Putamen (tissue), 1 donor: Measurements from ENCODE around the gene HSPG2.
A peak's percentile ranks its signal among the peaks of the same experiment; 100 is the strongest.

Source experiments
- DNase-seq: peaks from one replicate; pipeline ENCODE4 v3.0.0-alpha.2; 2016; ENCODE audit warnings: low spot score

The HSPG2 gene

DNA sequence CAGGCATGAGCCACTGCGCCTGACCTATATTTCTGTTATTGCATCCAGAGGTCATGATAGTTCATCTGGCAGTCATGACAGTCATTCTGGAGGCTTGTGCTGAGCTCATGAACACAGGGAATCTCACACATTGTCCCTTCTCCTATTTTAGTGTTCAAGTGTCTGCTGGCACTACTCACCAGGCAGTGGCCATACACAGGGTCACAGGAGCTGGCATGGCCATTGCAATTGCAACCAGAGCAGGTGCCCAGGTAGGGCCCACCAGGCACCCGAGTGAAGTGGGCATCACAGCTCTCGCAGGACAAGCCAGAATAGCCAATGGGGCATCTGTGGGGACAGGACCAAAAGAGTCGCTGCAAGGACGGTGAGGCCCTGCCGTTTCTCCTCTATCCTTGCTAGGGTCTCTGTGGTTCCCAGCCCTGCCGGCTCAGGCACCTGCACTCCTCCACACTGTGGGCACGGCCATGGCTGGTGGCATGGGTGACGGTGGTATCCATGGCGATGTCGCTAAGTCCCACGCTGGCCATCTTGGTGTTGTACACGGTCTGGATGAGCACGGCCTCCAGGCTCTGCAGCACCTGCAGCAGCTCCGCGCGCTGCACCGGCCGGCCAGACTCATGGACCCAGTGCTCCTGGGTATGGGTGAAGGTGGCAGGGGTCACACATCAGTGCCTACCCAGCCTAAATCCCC, 57.0 kb downstream of the HSPG2 start:
- DNase-seq = no peak

DNA sequence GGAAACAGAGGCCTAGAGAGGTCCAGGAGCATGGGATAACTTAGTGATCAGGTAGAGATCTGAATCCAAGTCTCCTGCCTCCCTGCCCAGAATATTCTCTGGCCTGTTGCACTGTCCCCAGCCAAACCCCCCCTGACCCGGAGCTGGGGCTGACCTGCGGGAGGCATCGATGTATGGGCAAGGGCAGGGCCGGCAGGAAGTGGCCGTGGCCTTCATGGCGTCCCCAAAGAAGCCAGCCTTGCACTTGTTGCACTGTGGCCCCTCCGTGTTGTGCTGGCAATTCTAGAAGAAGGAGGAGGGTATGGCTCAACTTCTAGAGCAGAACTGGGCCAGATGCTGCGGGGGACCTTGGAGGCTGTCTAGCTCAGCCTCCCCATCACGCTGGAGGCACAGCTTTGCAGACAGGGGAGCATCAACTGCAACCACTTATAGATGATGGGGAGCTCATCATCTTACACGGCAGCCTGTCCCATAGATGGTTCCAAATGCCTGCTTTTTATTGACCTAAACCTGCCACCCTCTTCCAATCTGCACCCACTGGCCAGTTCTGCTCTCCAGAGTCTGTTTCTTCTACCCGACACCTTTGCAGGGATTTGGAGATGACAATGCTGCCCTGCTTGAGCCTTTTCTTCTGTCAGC, 58.2 kb downstream of the HSPG2 start:
- no peak for DNase-seq

DNA sequence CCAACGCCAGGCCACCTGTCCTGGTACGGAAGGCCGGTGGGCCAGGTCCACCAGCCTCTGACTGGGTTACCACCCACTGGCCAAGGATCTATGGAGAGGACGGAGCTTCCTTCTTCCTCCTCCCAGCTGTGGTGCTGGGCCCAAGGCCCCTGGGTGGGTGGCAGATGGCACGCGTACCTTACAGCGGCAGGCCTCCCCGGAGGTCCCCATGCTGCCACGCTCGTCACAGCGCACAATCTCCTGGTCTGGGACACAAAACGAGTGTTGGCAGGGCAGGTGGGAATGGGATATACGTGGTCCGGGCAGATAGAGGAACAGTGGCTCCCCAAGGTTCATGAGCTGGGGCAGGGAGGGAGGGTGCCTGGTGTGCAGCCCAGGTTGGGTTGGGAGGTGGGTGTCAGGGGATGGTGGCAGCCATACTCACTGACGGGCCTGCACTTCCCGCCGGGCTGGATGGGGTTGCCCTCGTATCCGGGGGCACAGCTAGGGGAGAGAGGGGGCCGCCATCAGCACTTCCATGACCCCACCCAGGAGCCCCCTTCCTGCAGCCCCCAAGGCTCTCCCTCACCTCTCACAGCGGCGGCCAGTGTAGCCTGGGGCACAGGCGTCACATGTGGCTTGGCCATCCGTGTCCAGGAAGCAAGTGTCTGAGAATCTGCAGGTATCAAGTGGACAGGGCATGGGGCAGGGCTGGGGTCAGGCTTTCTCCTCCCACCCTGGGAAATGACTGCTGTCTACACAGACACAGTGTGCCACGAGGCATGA, 58.9 kb downstream of the HSPG2 start:
- no peak for DNase-seq

DNA sequence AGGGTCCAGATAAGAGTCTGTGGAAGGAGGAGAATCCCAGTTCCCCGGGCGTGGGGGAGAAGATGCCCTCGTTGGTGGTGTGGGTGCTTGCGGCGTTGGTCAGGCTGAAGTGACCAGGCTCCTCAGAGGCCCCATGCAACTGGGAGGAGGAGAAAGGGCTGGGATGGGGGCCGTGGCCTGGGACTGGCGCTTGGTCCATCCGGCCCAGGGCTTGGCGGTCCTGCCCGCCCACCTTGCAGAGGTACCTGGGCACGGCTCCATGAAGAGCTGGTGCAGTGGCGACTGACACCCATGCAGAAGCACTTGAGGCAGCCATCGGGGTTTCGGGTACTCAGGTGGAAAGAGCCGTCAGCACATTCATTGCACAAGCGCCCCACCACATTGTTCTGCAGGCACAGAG, 60.8 kb downstream of the HSPG2 start:
- DNase-seq = no peak

DNA sequence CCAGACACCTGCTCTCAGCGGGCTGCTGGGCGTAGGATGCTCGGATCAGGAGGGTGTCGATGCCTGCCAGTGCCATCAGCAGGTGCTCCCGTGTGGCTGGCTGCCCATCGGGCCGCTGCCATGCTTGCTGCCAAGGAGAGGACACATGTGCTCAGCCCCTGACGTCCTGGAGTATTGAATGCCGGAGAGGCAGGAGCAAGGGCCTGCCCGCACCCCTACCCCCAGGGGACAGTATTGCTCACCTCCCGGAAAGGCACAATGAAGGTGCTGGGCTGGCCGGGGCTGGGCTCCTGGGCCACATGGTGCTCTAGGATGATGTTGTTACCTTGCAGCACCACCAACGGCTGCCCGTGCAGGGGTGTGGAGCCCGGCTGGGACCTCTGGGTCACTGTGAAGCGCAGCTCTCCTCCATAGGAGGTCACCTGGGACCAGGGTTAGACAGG, 61.5 kb downstream of the HSPG2 start:
- DNase-seq = no peak

DNA sequence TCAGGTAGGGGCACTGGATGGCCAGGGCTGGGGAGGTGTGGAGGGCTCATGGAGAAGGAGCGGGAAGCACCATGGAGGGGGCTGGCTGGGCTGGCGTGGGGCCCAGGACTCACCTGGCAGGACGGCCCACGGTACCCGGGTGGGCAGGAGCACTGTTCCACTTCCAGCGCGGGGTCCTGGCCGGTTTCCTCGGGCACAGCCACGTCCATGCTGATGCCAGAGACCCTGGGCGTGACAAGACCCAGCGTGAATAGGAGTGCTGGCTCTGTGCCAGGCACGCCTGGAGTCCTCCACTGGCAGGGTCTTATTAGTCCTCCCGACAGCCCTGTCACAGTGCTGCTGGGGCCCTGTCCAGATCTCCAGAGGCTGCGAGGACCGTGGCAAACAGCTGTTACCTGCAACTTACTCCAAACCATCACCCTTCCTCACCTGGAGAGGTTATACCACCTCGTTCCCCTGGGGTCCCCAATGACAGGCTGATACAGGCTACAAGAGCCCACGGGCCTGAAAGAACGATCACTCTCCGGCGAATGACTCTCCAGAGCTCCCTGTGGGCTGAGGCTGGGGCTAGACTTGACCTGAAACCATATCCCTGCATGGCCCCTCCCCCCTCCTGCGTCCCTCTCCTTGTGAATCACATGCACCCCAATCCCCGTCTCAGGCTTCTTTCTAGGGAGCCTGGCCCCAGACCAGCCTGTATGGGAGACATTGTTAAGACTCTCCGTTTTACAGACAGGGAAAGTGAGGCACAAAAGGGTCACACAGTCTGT, 62.1 kb downstream of the HSPG2 start:
- no peak for DNase-seq

DNA sequence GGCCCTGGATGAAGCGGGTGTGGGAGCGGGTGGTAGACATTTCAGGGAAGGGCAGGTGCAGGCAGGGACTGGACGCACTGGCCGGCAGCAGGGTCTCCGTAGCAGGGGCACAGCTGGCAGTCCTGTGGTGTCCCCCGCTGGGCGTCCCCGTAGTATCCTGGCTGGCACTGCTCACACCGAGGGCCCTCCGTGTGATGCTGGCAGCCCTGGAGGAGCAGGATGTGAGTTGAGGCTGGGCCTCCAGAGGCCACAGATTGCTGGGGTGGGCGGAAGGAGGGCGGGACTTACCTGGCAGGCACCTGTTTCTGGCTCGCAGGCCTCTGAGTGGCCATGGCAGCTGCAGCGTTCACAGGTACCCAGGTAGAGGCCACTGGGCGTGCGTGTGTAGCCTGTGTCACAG, 62.8 kb downstream of the HSPG2 start:
- no peak for DNase-seq

DNA sequence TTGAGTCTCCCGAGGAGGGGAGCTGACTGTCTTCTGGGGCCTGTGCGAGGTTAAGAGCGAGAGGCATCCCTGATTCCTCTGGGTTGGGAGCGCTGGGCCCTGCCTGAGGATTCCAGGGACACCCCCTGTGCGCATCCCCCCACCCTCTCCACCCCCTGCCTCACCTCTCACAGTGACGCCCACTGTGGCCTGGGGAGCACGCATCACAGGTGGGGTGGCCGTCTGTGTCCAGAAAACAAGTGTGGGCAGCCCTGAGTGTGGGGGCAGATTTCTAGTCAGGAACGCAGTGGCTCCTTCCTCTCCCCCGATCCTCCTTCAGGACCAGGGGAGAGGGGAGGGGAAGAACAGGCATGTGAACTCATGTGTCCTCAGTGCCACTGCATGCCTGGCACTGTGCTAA, 63.3 kb downstream of the HSPG2 start:
- no peak for DNase-seq

DNA sequence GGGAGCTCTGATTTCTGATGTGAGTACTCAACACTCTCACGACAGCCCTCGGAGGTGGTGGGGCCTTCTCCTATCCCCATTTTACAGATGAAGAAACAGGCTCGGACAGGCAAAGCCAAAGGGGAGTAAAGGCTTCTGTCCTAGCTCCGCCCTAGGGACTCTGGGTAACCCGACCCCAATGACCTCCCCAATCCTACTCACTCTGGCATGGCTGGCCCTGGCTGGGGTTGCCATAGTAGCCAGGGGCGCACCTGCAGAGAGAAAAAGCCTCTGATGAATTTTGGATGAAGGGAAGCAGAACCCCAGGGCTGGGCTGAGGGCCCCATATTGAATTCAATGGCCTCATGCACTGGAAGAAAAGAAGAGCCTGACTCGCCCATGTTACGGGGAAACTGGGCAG, 63.9 kb downstream of the HSPG2 start:
- no peak for DNase-seq

DNA sequence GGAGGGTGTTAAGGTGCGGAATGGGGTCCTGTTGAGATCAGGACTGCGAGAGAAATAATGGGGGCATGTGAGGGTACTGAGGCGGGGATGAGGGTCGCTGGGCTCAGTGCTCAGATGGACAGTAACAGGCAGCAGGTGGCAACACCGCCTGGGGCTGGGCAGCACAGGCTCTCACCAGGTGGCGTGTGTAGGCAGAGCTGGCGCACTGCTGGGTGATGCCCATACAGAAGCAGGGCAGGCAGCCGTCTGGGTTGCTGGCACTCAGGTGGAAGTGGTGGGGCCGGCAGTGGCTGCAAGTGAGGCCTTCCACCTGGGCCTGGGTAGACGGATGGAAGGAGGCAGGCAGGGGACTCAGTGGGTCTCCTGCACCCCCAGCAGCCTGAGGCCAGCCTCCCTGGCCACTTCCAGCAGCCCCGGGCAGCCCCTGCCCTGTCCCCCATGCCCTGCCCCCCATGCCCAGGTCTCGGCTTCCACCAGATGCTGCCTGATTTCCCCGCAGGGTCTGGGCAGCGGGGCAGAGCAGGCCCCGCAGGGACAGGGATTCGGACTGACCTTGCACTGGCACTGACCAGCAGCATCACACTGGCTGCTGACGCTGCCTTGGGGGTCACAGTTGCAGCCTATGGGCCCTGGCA, 64.5 kb downstream of the HSPG2 start:
- no peak for DNase-seq

DNA sequence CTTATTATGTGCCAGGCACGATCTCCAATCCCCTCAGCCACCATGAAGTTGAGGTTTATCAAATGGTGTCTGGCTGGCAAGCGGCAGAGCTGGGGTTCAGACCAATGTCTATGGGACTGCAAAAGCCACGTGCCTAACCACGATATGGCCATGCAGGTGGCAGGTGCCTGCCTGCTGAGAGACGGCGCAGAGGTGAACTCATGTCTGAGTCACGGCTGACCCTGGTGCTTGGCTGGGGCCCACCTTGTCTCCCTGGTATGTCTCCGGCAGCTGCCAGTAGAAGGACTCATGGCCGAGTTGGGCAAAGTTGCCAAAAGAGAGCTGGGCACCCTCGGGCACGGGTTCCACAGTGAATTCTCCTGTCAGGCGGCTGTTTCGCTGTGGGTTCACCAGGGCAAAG, 65.2 kb downstream of the HSPG2 start:
- DNase-seq = no peak

DNA sequence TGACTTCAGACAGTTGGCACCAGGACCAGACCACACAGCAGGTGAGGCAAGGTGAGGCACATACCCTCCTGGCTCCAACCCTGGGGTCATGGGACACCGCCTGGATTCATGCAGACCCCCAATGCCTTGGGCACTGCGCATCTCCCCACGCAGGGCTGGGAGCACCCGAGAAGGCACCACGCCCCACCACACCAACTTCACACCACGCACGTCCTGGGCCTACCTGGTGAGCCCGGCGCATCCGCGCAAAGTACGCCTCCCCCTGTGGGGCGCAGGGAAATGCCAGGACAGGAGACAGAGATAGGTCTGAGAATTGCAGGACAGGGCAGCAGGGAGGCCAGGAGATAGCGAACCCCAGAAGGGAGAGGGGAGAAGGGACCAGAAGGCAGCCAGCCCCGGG, 66.5 kb downstream of the HSPG2 start:
- no peak for DNase-seq

DNA sequence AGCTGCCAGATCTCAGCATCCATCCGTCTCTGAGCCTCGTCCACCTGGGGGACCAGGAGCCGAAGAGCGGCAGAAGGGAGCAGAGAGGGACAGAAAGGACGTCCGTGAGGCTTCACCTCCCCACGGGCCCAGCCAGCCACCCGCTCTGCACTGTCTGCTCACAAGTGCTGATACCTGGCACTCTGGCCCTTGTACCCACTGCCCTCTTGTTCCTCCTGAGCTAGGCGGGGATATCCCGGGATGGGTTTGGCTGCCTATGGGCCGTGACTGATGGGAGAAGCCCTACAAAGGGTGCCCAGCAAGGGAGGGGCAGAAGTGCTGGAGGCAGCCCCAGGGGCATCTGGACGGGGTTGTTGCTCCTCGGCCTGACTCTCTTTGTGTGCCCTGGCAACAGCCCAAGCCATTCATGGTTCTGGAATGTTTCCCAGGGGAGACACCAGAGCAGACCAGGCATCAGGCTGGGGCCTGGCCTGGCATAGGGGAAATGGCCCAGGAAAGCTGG, 67.4 kb downstream of the HSPG2 start:
- DNase-seq = peak; percentile 50

DNA sequence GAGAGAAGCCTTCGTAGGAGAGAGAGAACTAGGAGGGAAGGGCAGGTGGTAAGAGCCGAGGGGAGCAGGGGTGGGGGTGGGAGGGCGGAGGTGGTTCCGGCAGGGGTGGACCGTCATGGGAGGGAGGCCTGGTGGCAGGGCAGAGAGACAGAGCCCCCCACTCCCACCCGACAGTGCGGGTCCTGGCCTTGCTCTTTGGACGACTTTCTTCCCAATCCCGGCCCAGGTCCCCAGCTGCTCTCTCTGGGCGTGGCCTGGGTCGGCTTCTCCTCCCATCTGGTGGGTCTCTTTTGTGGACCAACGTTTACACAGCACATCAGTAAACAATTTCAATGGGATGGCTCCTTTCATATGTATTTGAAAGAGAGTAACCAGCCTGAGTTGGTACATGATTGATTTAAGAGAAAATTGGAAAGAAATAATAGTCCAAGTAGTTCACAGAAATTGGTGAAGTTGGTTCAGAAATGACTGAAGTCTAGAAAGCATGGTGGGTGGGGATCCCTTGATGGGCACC, 68.1 kb downstream of the HSPG2 start:
- no peak for DNase-seq

DNA sequence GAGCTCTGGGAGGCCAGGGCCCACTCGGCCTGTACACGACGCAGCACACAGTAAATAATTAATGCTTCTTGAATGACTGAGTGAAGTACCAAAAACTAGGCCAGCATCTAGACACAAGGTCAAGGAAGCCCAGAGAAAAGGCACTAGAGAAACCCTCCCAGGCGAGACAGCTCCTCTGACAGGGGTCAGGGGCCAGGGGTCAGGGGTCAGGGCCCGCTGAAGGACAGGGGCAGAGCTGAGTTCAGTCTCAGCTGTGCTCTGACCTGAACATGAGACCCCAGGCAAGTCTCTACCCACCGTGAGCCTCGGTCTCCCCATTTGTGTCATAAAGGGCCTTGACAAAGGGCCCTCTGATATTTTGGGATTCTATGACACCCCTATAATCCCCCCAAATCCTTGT, 68.6 kb downstream of the HSPG2 start:
- no peak for DNase-seq

DNA sequence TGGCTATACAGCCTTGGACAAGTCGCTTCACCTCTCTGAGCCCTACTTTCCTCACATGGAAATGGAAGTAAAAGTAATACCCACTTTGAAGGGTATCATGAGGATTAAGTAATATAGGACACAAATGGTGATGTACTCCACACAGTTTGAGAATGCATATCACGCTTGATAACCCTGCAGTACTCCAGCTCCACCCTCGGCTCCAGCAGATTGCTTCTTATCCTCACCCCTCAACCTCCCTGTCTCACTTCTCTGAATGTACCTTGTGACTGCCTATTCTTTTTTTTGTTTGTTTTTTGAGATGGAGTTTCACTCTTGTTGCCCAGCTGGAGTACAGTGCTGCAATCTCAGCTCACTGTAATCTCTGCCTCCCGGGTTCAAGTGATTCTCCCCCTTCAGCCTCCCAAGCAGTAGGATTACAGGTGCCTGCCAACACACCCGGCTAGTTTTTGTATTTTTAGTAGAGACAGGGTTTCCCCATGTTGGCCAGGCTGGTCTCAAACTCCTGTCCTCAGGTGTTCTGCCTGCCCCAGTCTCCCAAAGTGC, 69.6 kb downstream of the HSPG2 start:
- no peak for DNase-seq

DNA sequence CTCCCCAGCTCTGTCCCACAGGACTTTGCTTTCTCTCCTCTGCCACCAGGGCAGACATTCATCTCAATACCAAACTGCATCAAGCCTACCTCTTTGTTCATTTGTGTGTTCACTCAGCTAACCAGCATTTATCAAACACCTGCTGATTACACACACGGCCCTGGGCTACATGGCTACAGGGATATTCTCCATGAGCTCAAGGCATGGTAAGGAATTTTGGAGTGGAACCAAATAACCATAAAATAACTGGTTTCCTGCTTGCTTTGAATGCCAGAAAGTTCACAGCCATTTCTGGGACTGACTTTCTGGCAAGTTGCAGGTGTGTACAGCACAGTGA, 70.4 kb downstream of the HSPG2 start:
- no peak for DNase-seq

DNA sequence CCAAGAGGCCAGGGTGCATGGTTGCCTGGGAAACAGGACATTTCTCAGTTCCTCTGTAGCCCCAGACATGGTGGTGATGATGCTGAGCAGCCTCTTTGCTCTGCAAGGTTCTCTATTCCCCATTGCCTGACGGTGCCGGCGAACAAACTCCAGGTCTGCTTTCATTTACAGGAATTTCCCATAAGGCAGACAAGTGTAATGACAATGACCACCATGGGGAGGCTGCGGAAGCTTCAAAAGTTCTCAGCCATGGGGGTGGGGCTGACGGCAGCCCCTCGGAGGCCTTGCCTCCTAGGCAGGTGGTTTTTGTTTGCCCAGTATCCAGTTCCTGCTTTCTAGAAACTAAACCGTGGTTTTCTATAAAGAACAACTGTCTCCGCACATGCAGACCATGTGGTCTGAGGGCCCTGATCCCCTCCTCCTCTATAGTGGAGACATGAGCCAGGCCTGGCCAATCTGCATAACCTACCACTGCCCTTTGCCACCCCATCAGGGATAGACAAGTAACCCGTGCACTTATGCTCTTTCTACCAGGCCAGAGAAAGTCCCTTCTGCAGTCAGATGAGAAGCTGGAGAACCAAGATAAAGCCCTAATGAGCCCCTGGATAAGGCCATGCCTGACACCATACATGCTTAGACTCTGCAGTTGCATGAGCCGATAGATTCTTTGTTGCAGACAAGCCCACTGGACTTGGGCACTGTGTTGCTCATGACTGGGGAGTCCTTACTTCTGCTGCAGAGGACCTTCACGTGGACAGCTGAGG, 71.0 kb downstream of the HSPG2 start:
- DNase-seq = no peak

DNA sequence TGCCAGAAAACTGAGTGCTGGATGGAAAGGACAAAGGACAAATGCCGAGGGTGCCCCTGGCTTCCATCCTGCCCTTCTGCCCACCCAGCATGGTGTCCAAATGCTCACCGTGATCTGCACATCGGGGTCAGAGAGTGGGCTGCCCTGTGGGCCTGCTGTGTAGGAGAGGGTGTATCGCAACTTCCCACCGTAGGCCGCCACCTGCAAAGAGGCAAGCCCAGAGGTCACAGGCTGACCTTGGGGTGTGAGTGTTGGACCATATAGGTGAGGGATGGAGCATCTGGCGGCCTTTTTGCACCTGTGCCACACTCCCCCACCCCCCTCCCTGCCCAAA, 71.5 kb downstream of the HSPG2 start:
- DNase-seq = no peak

DNA sequence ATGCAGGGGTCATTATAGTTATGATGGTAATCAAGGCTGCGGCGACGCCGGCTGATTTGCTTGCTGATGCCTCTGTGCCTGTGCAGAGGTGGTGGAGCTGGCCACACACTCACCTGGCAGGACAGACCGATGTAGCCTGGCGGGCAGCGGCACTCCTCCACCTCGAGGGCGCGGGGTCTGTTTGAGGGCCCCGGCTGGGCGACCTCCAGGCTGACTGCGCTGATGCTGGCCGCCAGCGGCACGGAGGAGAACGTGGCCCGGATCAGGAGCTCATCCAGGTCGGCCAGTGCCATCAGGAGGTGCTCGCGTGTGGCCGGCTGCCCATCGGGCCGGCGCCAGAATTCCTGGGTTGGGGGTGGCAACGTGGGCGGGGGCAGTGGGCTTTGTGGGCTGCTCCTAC, 72.4 kb downstream of the HSPG2 start:
- DNase-seq = no peak

DNA sequence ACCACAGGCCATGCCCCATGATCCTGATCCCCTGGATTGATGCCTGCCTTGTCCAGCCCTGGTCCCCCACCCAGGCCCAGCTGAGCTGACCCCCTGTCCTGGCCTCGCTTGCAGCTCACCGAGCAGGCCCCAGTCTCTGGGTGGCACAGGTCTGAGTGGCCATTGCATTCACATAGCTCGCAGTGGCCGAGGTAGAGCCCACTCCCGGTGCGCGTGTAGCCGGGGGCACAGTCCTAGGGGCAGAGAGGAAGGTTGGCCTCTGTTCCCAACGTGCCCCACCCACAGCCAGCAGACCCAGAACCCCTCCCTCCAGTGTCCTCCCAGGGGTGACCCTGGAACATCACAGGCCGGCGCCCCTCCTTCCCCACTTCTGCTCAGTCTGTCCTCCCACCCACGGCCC, 73.1 kb downstream of the HSPG2 start:
- DNase-seq = no peak
